Amygdala (tissue), 56 donors: Measurements from ENCODE around the gene RBM38.

ENCODE experiments used
- DNase-seq, 56 donors: peaks; one replicate each; lab custom pipeline; 2025; lab: John Stamatoyannopoulos, UW

Gene RBM38

GRCh38 chr20:57374343-57374930 is 16.8 kb upstream of the RBM38 start:
- DNase-seq: no peak

- peak in 3 of 56 donors; percentile 23 to 60 (median 28) for DNase-seq
Measured at GRCh38 chr20:57374931-57375651, 16.1 kb upstream of the RBM38 start.

DNA sequence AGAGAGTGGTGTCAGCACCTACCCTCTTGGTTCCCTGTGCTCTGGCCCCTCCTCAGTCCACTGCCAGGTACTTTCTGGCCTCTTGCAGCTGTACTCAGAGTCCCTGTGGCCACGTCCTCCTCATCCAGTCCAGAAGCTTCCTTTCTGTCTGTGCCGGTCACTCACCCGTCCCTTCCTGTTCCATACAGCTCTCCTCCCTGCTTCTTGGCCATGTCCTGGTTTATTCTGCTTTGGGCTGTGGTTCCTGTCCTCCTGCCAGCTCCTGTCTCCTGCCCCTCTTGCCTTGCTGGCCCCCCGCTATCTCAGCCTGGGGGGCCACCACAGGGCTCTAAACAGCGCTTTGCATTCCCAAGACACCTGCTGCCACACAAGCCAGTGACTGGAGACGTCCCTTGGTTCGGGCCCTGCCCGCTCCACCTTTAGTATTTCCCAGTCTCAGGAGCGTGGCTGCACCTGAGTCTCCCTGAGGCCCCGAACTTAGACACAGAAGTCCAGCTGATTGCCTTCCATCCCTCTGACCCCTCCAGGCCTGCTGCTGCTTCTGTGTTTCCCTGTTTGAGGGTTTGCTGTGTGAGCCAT is 15.5 kb upstream of the RBM38 start:
- DNase-seq: no peak

DNA sequence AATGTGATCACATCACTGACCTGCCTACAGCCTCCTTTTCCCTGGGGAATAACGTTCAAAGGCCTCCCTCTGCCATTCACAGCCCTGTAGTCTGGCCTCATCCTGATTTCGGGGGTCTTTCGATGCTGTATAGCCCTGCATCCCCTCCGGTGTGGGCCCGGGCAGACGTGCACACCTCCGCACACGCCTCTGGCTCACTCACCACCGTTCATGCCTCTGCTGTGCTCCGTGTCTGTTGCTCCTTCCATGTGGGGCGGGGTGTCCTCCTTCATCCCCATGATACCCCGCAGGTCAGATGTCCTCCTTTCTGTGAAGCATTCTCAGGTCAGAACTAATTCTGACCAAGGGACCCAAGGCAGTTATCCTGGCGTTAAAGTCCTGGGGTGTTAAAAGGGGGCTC is 13.8 kb upstream of the RBM38 start:
- DNase-seq: no peak

- DNase-seq: no peak
Measured at GRCh38 chr20:57378107-57378506, 13.1 kb upstream of the RBM38 start.

DNA sequence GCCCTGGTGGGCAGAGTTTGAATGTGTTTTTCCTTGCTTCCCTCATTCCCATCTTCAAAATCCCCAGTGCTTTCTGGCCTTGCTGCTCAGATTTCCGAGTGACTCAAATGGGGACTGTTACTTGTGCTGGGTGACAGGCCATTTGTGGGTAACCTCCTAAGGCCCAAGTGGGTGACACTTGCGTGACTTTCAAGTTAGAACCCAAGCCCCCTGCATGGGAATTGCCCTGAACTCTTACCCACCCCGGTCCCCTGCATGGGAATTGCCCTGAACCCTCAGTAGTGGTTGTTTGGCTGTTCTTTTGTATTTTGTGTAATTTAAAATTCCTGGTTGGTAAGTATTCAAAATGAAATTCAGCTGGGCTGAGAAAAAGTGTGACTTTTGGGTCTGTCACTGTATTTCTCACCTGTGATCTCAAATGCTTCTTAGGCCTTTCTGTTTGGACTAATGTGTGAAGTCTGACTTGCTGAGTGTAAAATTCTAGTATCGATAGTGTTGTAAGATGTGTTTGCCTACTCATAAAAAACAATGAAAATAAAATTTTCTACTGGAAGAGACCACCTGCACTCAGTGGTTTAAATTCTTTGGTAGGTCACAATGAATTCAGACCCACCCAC is 12.4 kb upstream of the RBM38 start:
- no peak for DNase-seq

DNA sequence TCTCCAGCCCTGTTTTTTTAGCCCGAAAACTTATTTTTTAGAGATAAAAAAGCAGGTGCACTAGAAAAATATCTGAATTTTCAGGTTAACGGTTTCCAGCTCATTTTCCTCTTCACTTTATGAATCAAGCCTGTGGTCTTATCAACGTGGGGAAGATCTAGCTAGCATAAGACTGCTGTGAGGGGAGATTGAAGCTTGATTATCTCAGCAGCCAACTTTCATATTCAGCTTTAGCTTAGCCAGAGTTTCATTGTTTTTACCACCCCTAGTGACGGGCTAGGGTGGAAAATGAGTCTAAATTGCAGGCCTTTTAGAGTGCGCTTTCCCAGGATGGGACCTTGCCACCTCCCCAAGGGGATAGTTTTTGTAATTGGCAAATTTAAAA is 11.9 kb upstream of the RBM38 start:
- no peak for DNase-seq

DNA sequence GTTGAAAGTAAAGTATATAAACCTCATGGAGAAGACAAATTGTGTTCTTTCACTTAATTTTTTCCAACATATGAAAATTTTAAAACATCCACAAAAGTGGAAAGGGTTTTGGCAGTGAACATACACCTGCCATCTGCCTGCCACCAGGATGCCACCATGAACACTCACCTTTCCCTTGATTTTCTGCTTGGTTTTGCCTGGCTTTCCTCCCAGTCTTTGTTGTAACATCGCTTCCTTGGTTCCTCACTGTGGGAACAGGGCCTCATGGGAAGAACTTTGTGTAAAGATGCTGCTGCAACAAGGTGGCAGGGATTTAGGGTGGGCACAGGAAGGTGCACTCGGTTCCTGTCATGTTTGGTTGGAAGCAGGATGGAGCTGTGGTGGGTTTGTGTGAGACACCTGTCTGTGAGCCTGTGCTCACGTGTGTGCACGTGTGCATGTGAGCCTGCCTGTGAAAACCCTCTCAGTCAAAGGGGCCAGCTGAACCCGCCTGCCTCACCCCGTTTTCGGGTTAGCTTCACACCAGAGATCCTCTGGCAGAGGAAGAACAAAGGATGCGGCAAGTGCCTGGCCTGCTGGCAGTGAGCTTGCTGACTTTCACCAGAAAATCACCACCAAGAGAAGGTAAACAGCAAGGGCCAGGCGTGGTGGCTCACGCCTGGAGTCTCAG is 11.0 kb upstream of the RBM38 start:
- DNase-seq: no peak

DNA sequence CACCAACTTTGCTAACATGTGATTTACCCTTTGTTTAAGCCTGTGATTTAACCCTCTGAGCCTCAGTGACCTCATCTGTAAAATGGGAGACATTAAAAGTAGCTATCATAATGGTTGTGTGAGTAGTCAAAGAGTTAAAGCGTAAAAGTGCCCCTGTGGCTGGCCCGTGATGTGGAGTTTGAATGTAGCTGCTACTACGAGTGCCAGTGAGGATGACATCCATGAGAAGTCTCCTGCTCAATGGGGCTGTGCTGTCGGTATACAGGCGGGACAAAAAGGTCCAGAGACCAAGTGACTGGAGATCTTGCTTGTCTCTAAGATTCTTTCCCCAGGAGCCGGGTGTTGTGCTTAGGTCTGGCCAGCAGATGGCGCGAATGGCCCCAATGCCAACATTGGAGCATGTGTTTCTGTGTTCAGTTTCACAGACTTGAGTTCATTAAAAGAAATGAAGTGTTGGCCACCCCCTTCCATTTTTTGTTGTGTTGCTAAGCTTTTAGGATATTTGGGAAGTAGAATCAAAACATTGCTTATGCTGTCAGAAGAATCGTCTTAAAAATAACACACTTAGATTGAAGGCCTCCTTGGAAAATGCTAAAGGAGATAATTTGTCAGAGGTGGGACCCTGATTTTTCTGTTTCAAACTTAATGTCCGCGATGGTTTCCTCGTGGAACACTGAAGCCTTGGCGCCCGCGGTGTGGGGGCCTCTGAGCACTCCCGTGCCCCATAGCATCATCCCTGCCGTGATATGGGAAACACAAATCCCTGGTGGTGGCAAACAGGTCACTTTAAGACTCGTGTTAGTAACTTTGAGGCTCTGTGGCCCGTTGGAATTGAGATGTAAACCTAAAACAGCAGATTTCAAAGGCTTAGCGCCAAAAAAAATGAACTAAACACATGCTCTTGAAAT is 9.3 kb upstream of the RBM38 start:
- DNase-seq: peak in 48 of 56 donors; percentile 17 to 92 (median 66)

GRCh38 chr20:57382516-57382915 is 8.7 kb upstream of the RBM38 start:
- DNase-seq: no peak

DNA sequence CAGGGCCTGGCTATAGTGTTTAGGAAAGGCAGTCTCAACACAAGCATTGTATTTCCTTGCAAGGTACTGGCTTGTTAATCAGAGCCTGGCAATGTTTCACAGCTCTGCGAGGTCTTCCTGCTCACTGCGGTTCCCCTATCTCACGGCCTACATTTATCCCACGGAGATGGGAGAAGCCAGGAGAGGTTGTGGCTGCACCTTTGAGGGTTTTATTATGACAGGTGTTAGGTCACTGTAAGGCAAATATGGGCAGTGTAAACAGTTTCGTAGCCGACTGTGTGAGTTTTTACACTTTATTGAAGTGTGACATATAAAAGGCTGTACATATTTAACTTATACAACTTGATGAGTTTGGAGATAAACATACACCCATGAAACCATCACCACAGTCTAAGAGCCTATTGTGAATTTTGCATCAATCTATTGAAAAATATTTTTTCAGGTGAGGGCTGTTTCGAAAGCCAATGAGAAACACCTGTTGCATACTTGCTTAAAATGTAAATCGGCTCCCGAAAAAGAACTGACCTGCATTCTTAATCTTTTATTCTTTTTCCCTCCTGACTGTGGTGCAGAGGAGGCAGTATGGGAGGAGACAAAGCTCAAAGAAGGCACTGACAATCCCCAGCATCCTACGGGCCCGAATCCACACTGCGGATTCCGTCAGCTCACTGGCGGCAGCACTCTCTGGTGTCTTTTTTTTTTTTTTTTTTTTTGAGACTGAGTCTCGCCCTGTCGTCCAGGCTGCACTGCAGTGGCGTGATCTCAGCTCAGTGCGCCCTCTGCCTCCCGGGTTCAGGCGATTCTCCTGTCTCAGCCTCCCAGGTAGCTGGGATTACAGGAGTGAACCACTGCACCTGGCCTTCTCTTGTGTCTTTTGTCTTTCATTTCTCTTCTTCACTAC is 7.5 kb upstream of the RBM38 start:
- no peak for DNase-seq

GRCh38 chr20:57384486-57384885 is 6.7 kb upstream of the RBM38 start:
- no peak for DNase-seq

- no peak for DNase-seq
Measured at GRCh38 chr20:57384953-57385761, 6.0 kb upstream of the RBM38 start.

GRCh38 chr20:57385940-57386339 is 5.3 kb upstream of the RBM38 start:
- no peak for DNase-seq

DNA sequence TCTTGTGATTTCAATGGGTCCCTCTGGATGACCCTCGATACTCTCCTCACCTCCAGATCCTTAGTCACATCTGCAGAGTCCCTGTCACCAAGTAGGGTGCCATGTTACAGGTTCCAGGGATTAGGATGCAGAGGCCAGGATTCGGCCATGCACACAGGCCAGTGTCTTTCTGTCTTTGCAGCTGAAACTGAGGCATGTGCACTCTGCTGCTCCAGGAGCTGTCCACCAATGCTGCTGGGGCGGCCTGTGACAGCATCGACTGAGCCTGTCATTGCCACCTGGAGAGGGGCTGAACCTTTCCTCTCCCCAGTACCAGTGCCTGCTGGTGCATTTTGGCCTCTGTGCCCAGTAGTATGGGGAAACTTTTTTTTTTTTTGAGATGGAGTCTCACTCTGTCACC is 4.4 kb upstream of the RBM38 start:
- no peak for DNase-seq

DNA sequence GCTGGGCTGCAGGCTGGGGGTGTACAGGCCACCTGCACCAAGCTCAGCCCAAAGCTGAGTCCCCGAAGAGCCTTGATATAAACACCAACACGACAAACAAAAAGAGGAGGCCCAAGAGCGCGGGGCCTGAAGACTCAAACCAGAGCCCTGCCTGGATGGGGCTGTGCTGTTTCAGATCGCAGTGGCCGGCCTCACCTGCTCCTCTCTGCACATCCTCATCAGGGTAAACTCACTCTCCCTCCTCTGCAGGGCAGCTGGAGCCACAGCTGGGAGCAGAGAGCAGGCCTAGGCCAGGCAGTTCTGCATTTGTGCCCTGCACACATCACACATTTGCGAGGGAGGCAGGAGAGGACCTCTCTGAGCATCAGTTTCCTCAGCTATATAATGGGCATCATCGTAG is 3.7 kb upstream of the RBM38 start:
- no peak for DNase-seq

DNA sequence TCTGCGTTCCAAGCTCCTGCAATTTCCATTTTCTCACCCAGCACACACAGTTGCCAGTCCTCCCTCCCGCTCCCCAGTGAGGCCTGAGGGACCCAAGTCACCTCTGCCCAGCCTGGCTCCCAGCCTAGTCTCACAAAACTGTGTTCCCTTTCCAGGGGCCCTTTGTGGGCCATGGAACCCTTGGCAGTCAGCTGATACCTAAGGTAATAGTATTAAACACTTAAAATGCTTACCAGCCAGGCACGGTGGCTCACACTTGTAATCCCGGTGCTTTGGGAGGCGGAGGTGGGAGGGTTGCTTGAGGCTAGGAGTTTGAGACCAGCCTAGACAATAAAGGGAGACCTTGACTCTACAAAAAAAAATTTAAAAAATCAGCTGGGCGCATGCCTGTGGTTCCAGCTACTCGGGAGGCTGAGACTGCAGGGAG is 3.2 kb upstream of the RBM38 start:
- peak in 7 of 56 donors; percentile 35 to 55 (median 49) for DNase-seq
